ENCODE measurements around the gene SEL1L3.

DNA sequence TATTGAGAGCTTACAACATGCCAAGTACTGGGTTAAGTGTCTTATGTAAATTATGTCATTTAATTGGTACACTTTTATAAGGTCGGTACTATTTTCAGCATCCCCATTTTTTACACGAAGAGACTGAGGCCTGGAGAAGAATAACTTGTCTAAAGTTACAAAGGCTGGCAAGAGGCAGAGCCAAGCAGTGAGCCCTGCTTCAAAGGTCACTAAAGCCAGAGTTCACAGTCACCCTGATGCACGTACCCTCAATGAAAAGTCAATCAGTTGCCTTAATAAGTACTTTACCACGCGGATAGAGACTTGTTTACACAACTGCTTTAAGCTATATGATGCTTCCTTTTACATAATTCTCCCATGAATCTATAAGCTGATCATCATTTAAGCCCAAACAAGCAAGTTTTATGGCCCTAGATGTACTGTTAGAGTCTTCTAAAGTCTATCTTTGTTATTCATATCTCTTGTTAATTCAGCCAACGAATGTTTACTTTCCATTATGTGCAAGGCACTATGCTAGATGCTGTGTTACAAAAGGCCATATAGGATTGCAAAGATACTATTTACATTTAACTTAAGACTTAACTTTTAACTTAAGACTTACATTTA lies 57.4 kb downstream of the SEL1L3 start:
- TF ChIP-seq, protein P1, sequence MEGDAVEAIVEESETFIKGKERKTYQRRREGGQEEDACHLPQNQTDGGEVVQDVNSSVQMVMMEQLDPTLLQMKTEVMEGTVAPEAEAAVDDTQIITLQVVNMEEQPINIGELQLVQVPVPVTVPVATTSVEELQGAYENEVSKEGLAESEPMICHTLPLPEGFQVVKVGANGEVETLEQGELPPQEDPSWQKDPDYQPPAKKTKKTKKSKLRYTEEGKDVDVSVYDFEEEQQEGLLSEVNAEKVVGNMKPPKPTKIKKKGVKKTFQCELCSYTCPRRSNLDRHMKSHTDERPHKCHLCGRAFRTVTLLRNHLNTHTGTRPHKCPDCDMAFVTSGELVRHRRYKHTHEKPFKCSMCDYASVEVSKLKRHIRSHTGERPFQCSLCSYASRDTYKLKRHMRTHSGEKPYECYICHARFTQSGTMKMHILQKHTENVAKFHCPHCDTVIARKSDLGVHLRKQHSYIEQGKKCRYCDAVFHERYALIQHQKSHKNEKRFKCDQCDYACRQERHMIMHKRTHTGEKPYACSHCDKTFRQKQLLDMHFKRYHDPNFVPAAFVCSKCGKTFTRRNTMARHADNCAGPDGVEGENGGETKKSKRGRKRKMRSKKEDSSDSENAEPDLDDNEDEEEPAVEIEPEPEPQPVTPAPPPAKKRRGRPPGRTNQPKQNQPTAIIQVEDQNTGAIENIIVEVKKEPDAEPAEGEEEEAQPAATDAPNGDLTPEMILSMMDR (IDR thresholded peaks at IDR 0.05) = no peak
- TF ChIP-seq POLR2AphosphoS5 (IDR thresholded peaks at IDR 0.05) (no peak), EP300 (IDR thresholded peaks at IDR 0.05) (no peak), POLR2A (IDR thresholded peaks at IDR 0.05) (no peak)

Data from gastroesophageal sphincter (tissue), 3 donors.